Bronchial epithelial cell (primary cell): ENCODE measurements around the gene PKN1. TPM values are rescaled to one million over a fixed set of nuclear protein-coding genes. Genes with fewer than 3 reads are reported as not detected.

Experiments
- DNase-seq: peaks from one replicate; pipeline ENCODE4 v3.0.0-alpha.2; 2010; ENCODE audit warnings: low read depth
- FAIRE-seq: peaks from 2 replicates; lab custom pipeline; 2011; peaks lifted over from hg19 to GRCh38; lab: Jason Lieb, UNC
- H3K27me3 ChIP-seq: 2 replicates; pipeline ENCODE4 v1.5.1; 2011; ENCODE audit warnings: low read length; ENCODE audit not compliant: control insufficient read depth, insufficient read depth
- H3K36me3 ChIP-seq: 2 replicates; pipeline ENCODE4 v1.5.1; 2011; ENCODE audit warnings: low read length; ENCODE audit not compliant: control insufficient read depth, insufficient read depth
- H3K4me3 ChIP-seq: 2 replicates; pipeline ENCODE4 v1.5.1; 2011; ENCODE audit warnings: mild to moderate bottlenecking, low read depth, low read length, control low read depth
- total RNA-seq: library from RNA; depleted of rRNA; stranded (reverse); fragments of >200 nt; gene quantifications from 2 replicates; pipeline ENCODE4 v1.2.1, GENCODE V29; 2014
- TF ChIP-seq, protein P1 (sequence below): IDR thresholded peaks from 2 replicates; pipeline ENCODE4 v1.5.1; 2011; ENCODE audit warnings: mild to moderate bottlenecking, moderate library complexity, low read length, control low read depth, inconsistent platforms; ENCODE audit not compliant: insufficient read depth, severe bottlenecking

The PKN1 gene
- total RNA-seq, 1 donor from 2014 or later = 32.9 TPM

GRCh38 chr19:14440049-14440448 lies 6.9 kb downstream of the PKN1 start:
- Histone ChIP-seq H3K27me3 (no peaks in the 10 kb centered on the region), H3K36me3 (no peaks in the 10 kb centered on the region), H3K4me3 (no peak overlapping the region)
- no peak for DNase-seq
- FAIRE-seq = no peak
- TF ChIP-seq, protein P1, sequence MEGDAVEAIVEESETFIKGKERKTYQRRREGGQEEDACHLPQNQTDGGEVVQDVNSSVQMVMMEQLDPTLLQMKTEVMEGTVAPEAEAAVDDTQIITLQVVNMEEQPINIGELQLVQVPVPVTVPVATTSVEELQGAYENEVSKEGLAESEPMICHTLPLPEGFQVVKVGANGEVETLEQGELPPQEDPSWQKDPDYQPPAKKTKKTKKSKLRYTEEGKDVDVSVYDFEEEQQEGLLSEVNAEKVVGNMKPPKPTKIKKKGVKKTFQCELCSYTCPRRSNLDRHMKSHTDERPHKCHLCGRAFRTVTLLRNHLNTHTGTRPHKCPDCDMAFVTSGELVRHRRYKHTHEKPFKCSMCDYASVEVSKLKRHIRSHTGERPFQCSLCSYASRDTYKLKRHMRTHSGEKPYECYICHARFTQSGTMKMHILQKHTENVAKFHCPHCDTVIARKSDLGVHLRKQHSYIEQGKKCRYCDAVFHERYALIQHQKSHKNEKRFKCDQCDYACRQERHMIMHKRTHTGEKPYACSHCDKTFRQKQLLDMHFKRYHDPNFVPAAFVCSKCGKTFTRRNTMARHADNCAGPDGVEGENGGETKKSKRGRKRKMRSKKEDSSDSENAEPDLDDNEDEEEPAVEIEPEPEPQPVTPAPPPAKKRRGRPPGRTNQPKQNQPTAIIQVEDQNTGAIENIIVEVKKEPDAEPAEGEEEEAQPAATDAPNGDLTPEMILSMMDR = no peak

GRCh38 chr19:14441041-14441938 lies 8.2 kb downstream of the PKN1 start:
- DNase-seq (no peak), FAIRE-seq (peak; percentile 64)
- TF ChIP-seq, protein P1 = no peak
- Histone ChIP-seq H3K36me3 (no peaks in the 10 kb centered on the region), H3K4me3 (no peak overlapping the region), H3K27me3 (no peaks in the 10 kb centered on the region)

DNA sequence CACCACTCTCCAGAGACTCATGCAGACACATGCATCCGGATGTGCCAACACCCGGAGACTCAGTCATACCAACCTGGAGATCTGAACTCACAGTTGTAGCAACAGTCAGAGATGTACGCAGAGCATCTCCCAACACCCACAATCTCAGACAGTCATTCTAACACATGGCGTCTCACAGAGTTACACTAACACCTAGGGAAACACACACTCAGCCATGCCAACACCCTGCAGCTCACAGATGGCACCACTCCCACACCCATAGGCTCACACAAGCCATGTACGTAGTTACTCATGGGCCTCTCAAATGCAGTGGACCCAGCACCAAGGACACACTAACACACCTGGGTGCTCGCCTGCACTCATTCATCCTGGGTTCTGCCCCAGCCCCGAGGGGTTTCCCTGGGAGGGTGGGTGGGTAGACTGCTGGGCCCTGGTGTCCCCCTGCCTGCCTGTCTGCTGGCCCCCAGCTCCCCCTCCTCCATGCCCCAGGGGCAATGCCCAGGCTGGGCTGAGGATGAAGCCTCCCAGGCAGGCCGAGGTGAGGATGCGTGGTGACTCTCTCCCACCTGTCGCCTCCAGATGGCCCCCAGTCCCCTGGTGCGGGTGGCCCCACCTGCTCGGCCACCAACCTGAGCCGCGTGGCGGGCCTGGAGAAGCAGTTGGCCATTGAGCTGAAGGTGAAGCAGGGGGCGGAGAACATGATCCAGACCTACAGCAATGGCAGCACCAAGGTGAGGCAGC lies 10.0 kb downstream of the PKN1 start:
- TF ChIP-seq, protein P1 = no peak
- FAIRE-seq (no peak), DNase-seq (no peak)
- no peak overlapping the region for H3K4me3 ChIP-seq
- no peaks in the 10 kb centered on the region for H3K36me3 ChIP-seq
- H3K27me3 ChIP-seq = no peaks in the 10 kb centered on the region

DNA sequence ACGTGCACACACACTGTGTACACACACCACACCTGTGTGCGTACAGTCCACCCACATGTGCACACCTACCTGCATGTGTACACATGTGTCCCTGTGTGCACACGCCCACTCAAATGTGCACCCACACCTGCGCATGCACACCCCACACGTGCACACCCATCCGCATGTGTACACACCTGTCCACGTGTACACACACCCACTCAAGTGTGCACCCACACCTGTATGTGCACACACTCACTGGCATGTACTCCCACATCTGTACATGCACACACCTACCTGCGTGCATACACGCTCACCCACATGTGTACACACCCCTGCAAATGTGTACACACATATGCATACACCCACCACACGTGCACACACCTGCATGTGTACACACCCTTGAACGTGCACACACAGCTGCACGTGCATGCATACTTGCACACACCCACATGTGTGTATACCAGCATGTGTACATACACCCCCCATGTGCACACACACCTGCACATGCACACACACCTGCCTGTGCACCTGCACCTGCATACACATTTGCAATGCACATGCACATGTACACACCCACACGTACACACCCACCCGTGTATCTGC lies 10.6 kb downstream of the PKN1 start:
- no peaks in the 10 kb centered on the region for H3K36me3 ChIP-seq
- DNase-seq = no peak
- H3K27me3 ChIP-seq = no peaks in the 10 kb centered on the region
- no peak overlapping the region for H3K4me3 ChIP-seq
- TF ChIP-seq, protein P1 = no peak
- peak; percentile 88 for FAIRE-seq

- TF ChIP-seq, protein P1 = no peak
- H3K36me3 ChIP-seq = no peaks in the 10 kb centered on the region
- no peak overlapping the region for H3K4me3 ChIP-seq
- peak; percentile 28 for FAIRE-seq
- DNase-seq = no peak
- no peaks in the 10 kb centered on the region for H3K27me3 ChIP-seq
These were observed 13.4 kb downstream of the PKN1 start for GRCh38 chr19:14446336-14447036.
